Measurements from ENCODE around the gene MYOM1.

MYOM1 gene

GRCh38 chr18:3059272-3059671 lies 160.5 kb downstream of the MYOM1 start:
- H4K20me1 ChIP-seq (ENCODE audit: control insufficient read depth, insufficient read depth, low read depth, low read length): no peaks in the 10 kb centered on the region
- no peak for TF ChIP-seq EZH2phosphoT487 (IDR thresholded peaks at IDR 0.05; ENCODE audit: borderline replicate concordance, low read length)
- no peak for TF ChIP-seq CTCF (IDR thresholded peaks at IDR 0.05; ENCODE audit: low read depth, low read length, poor library complexity, severe bottlenecking)
- H3K79me2 ChIP-seq (ENCODE audit: control insufficient read depth, low read length): no peaks in the 10 kb centered on the region
- H3K9me3 ChIP-seq (ENCODE audit: control insufficient read depth, insufficient read depth, low read length): no peaks in the 10 kb centered on the region
- no peak overlapping the region for H3K27ac ChIP-seq (ENCODE audit: low read depth, low read length)
- H3F3A ChIP-seq (ENCODE audit: control insufficient read depth, insufficient read depth): 0 out of 2 replicates have a peak, but pooled peaks cover 2% of the 10 kb centered on the region
- no peak overlapping the region for H3K4me3 ChIP-seq (ENCODE audit: low read length)
- no peaks in the 10 kb centered on the region for H3K36me3 ChIP-seq (ENCODE audit: control insufficient read depth, low read length)
- H3K4me1 ChIP-seq (ENCODE audit: control insufficient read depth, low read length): peaks cover 21% of the 10 kb centered on the region
- H3K4me2 ChIP-seq (ENCODE audit: low read length): no peak overlapping the region
- no peaks in the 10 kb centered on the region for H3K9me2 ChIP-seq (replicated peaks; ENCODE audit: control insufficient read depth, low read length)
- H3K27me3 ChIP-seq (ENCODE audit: control insufficient read depth, low read length): no peaks in the 10 kb centered on the region

GRCh38 chr18:3058328-3059191 lies 161.2 kb downstream of the MYOM1 start:
- Histone ChIP-seq H3K9me3 (ENCODE audit: control insufficient read depth, insufficient read depth, low read length) (no peaks in the 10 kb centered on the region), H3K27me3 (ENCODE audit: control insufficient read depth, low read length) (no peaks in the 10 kb centered on the region), H3K36me3 (ENCODE audit: control insufficient read depth, low read length) (no peaks in the 10 kb centered on the region), H3F3A (ENCODE audit: control insufficient read depth, insufficient read depth) (0 out of 2 replicates have a peak, but pooled peaks cover 2% of the 10 kb centered on the region), H3K27ac (ENCODE audit: low read depth, low read length) (no peak overlapping the region), H3K9me2 (replicated peaks; ENCODE audit: control insufficient read depth, low read length) (no peaks in the 10 kb centered on the region), H3K4me1 (ENCODE audit: control insufficient read depth, low read length) (peaks cover 21% of the 10 kb centered on the region), H4K20me1 (ENCODE audit: control insufficient read depth, insufficient read depth, low read depth, low read length) (no peaks in the 10 kb centered on the region), H3K79me2 (ENCODE audit: control insufficient read depth, low read length) (no peaks in the 10 kb centered on the region), H3K4me2 (ENCODE audit: low read length) (no peak overlapping the region), H3K4me3 (ENCODE audit: low read length) (no peak overlapping the region)
- TF ChIP-seq EZH2phosphoT487 (IDR thresholded peaks at IDR 0.05; ENCODE audit: borderline replicate concordance, low read length) (no peak), CTCF (IDR thresholded peaks at IDR 0.05; ENCODE audit: low read depth, low read length, poor library complexity, severe bottlenecking) (no peak)

GRCh38 chr18:3057526-3057925 lies 162.2 kb downstream of the MYOM1 start:
- Histone ChIP-seq H3K27me3 (ENCODE audit: control insufficient read depth, low read length) (no peaks in the 10 kb centered on the region), H3F3A (ENCODE audit: control insufficient read depth, insufficient read depth) (0 out of 2 replicates have a peak, but pooled peaks cover 2% of the 10 kb centered on the region), H3K9me3 (ENCODE audit: control insufficient read depth, insufficient read depth, low read length) (no peaks in the 10 kb centered on the region), H3K9me2 (replicated peaks; ENCODE audit: control insufficient read depth, low read length) (no peaks in the 10 kb centered on the region), H4K20me1 (ENCODE audit: control insufficient read depth, insufficient read depth, low read depth, low read length) (no peaks in the 10 kb centered on the region), H3K4me1 (ENCODE audit: control insufficient read depth, low read length) (peaks cover 21% of the 10 kb centered on the region), H3K4me3 (ENCODE audit: low read length) (no peak overlapping the region), H3K4me2 (ENCODE audit: low read length) (no peak overlapping the region), H3K27ac (ENCODE audit: low read depth, low read length) (no peak overlapping the region), H3K79me2 (ENCODE audit: control insufficient read depth, low read length) (no peaks in the 10 kb centered on the region), H3K36me3 (ENCODE audit: control insufficient read depth, low read length) (no peaks in the 10 kb centered on the region)
- no peak for TF ChIP-seq CTCF (IDR thresholded peaks at IDR 0.05; ENCODE audit: low read depth, low read length, poor library complexity, severe bottlenecking)
- TF ChIP-seq EZH2phosphoT487 (IDR thresholded peaks at IDR 0.05; ENCODE audit: borderline replicate concordance, low read length): no peak

Measured in DOHH2 (cell line).